HG03520 (cell line): ENCODE results near the gene PKNOX2.

Experiments used
- ATAC-seq: cut with Tn5 transposase; IDR thresholded peaks from one replicate; pipeline ENCODE4 v1.9.1; 2021; ENCODE audit warnings: mild to moderate bottlenecking, moderate library complexity; ENCODE audit not compliant: unreplicated experiment

PKNOX2 gene, protein sequence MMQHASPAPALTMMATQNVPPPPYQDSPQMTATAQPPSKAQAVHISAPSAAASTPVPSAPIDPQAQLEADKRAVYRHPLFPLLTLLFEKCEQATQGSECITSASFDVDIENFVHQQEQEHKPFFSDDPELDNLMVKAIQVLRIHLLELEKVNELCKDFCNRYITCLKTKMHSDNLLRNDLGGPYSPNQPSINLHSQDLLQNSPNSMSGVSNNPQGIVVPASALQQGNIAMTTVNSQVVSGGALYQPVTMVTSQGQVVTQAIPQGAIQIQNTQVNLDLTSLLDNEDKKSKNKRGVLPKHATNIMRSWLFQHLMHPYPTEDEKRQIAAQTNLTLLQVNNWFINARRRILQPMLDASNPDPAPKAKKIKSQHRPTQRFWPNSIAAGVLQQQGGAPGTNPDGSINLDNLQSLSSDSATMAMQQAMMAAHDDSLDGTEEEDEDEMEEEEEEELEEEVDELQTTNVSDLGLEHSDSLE

DNA sequence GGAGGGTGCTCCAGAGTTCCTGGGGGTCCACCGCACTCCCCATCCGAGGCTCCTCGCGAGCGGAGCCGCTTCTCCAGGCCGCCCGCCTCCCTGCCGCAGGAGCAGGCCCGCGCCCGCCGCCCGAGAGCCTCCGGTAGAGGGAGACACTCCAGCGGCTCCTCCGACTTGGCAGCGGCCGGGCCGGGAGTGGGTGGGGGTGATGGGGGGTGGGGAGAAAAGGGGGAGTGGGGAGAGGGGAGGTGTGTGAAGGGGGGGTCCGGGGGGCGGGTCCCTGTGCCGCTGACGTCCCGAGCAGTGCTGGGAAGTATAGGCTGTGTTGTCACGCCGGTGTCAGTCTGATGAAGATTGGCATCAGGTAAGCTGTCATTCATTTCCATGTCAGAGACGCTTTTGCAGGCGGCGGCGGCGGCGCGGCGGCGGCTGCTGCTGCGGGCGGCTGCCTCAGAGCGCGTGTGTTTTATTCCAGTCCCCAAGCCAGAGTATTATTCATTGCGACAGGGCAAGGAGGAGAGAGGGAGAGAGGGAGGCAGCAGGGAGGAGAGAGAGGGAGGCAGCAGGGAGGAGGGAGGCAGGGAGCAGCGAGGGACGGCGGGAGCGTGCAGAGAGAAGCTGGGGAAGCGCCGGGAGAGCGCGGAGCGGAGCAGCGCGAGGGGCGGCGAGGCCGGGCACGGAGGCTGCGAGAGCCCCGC lies at the start of gene PKNOX2:
TSS of gene PKNOX2 (plus strand) at position 330 of the 689 bp plus-strand sequence. CDS start 186,555 bp downstream, outside the sequence.
- ATAC-seq = peak; percentile 48

DNA sequence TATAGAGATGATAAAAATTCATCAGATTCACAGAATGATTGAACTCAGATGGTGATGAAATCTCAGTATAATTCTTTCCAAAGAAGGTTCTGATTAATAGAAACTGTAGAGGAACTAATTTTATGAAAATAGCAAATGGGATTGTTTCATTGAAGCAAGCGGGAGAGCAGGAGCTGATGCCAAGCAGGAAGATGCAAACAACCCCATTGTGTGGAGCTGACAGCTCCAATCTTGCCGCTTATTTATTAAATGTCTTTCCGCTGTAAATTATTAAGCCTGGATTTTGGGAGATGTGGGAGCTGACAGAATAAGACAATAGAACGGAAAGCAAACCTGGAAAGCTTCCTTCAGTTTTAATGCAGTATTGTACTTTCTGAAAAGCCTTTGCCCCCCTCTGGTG lies 47.1 kb upstream of the PKNOX2 start:
- ATAC-seq = no peak

DNA sequence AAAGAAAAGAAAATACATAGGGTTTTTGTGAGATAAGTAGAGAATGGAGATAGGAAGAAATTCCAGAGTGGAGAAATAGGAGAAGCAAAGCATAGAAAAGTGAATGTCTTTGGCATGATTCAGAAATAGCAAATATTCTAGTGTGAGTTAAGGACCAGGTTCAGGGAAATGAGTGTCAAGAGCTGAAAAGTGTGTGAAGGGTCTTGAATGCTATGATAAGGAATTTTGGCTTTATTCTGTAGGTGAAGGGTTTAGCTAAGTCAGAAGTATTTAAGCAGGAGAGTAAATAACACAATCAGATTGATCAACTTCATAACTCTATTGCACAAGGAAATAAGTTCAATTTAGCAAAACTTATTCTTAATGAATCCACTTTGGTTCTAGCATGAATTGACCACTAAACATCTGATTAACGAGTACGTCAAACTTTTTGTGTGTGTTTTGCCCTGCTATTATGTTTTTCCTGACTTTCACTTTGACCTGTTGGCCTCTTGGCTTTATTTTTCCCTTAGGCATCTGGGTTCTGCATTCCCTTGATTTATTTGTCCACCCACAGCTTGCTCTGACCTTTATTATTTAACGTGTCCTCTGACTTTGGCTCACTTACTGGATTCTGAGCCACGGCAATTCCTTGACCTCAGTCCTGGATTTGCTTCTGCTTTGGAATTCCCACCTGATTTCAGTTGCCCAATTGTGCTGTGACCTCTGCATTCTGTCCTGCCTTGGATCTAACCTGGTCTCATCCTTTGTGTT lies 41.2 kb upstream of the PKNOX2 start:
- ATAC-seq = no peak

DNA sequence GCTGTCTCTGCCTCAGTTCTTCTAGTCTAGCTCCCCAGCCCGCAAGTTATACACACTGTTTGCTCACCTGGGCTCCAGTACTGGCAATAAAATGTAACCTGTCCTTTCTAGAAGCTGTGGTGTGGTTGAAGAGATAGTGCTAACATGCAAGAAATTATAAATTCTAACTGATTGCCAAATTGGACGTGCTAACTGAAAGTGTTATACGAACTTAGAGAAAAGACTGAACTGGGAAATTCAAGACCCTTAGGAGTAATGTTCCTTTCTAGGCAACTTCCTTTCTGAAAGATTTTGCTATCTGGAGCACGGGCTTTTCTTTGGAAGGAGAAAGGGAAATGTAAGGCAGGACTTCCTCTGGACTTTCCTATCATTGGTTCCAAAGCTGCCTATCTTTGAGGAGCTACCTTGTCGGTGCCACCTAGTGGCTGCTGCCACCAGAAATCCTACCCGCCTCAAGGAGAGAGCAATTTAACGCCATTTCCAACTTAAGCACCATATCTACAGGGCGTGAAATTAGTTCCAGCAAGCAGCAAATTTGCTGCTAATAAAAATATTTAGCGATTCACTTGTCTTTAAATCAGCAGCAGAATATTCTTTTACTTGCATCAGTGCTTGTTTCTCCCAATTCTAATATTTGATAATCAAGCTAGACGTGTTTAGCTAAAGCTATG lies 40.5 kb upstream of the PKNOX2 start:
- no peak for ATAC-seq

DNA sequence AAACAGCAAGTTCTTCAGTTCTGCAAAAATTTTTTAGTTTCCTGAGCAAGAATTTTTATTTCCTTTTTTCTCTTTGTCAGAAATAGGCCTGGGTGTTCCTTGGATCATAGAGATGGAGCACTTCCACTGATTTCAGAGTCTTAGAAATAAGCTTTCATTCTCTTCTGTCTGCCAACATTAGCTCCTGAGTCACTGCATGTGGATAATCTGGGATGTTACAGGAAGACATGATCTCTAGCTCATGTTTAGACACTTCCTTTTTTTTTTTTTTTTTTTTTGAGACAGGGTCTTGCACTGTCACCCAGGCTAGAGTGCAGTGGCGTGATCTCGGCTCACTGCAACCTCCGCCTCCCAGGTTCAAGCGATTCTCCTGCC lies 39.9 kb upstream of the PKNOX2 start:
- ATAC-seq = no peak

DNA sequence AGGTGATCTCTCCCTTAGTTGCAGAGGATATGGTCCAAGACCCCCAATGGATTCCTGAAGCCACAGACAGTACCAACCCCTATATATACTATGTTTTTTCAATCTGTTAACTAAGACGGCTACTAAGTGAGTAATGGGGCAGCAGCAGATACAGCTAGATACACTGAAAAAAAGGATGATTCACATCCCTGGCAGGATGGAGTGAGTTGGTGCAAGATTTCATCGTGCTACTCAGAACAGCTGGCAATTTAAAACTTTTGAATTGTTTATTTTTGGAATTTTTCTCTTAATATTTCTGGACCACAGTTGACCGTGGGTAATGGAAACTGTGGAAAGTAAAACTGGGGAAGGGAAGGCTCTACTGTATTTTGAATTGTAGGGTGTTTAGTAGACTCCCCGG lies 36.1 kb upstream of the PKNOX2 start:
- no peak for ATAC-seq

DNA sequence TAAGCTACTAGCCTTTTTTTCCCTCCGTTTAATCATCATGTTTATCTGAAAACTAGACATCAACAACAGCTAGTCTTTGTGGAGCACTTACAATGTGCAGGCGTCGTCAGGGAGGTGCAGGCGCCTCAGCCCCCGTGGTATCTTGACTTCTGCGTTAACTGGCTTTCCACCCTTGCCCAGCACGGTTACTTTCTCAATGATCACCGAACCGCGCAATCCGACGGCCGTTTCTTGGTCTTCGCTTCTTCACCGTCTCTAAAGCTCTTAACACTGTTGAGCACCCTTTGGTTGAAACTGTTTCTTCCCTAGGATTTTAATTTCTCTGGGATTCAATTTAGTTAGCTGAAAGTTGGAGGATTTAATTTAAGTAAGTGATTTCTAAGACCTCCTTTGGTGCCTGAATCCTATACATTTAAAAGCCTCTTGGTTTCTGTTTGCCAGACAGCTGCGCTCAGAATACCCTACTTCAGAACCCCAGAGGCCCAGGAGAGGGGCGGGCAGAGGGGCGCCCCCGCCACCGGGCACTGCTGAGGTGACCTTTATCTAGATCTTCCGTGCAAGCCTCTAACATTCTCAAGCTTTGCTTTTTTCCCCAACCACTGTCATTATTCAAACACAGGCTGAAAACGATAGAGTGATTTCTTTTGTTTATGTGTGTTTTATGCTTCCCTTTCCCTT lies 35.1 kb upstream of the PKNOX2 start:
- no peak for ATAC-seq

DNA sequence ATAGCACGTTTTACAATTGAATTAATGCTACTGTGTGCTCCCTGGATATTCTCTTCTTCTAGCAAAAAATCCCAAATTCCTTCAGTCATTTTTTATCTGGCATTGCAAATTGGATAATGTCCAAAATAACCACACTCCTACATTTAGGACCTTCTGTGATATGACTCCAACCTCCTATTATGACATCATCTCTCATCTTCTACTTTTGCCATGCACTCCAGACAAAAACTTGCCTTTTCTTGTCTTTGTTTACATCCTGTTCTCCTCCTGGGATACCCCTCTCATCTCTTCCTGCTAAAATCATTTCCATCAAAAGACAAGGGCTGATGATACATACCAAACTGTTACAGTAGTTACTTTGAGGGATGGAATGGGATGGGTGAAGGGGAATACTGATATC lies 32.5 kb upstream of the PKNOX2 start:
- no peak for ATAC-seq

DNA sequence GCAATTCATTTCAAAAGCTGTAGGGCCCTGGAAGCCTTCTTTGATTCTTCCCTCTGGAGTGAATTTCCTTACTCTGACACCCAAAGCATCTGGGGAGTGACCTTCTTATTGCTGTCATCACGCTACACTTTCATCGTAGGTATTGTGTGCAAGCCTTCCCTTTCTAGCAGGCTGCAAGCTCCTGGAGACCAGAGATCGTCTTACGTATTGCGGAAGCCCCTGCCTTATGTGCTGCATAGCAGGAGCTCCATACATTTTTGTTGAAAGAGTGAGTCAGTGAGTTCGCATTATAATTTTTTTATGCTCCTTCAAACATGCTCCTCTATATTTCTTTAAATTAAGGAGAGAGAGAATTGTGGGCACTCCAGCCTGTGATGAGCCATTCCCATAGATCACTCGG lies 32.0 kb upstream of the PKNOX2 start:
- no peak for ATAC-seq

DNA sequence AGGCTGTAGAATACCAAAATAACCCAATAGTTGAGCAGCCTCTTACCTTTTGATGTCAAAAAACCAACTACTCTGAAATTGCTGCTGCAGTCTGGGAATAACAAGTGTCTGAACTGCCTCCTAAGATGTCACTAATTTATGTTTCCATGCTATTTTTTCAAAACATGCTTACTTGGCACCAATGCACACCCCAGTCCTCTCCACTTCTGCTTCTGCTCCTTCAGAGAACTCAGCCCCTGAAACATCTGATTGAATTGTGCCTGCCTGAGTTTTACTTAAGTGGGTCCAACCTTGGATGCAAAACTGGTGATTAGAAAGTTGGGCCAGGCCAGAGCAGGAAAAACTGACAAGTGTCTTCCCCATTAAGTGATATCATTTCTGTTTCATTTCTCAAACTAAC lies 28.6 kb upstream of the PKNOX2 start:
- ATAC-seq = no peak

DNA sequence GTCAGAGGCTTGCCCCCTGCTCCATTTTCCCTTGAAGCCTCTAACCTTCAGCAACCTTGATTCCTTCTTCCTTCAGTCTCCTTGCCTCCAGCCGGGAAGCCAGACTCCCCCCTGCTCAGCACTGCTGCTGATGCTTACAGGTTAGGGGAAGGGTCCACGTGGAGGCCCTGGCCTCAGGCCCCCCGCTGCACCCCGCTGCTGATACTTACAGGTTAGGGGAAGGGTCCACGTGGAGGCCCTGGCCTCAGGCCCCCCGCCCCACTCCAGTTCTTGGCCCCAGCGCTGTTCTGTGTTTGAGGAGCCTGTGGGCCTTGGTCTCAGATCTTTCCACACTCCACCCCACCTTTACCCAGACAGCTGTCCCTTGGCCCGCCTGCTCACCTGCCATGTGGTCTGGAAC lies 25.6 kb upstream of the PKNOX2 start:
- no peak for ATAC-seq

DNA sequence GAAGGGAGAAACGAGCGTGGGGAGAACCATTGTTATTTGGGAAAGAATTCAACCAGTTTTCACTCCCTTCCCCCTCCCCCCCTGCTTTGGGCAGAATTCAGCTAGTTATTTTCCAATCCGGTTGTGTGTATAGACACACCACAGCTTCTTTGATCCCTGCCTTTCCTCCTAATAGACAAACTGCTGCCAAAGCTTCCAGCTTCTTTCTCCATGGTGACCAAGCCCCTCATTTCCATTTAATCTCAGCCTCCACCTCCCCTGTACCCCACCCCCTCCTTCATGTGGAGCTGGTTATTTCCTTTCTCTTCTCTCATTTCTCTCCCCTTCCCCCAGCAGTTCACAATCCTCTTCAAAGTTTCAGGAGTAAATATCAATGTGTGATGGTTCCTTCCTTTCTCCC lies 24.8 kb upstream of the PKNOX2 start:
- no peak for ATAC-seq

DNA sequence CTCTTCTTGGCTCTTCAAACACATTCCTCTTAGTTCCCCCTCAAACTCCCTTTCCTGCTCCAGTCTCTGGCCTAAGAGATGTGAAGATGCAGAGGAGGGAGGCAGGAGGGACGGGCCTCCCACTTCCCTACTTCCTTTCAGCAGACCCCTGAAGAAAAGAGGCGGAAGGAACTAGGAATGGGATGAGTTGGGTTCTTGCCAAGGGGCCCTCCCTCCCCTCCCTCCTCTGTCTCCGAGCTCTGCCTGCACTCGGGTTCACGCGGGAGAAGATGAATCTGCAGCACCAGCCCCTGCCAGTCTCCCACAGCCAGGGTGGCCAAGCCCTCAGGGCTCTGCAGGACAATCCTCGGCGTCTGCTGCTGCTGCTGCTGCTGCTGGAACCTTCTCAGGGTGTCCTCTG lies 24.3 kb upstream of the PKNOX2 start:
- no peak for ATAC-seq

DNA sequence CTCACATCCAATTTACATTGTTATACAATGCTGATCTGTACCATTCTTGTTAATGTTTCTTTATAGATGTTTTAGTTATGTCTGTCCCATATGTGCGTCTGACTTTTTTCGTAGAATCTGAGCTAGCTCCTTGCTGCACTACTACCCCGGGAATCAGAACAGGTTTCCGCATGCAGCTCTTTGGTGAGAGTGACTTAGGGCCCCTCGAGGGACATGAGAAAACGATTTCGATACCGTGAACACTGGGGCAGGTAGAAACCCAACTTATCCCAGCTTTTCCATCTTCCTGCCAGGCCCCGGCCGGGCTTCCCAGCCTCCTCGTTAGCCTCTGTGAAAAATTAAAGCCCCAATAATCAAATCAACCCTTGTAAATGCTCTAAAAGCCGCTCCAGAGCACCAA lies 23.4 kb upstream of the PKNOX2 start:
- ATAC-seq = no peak

DNA sequence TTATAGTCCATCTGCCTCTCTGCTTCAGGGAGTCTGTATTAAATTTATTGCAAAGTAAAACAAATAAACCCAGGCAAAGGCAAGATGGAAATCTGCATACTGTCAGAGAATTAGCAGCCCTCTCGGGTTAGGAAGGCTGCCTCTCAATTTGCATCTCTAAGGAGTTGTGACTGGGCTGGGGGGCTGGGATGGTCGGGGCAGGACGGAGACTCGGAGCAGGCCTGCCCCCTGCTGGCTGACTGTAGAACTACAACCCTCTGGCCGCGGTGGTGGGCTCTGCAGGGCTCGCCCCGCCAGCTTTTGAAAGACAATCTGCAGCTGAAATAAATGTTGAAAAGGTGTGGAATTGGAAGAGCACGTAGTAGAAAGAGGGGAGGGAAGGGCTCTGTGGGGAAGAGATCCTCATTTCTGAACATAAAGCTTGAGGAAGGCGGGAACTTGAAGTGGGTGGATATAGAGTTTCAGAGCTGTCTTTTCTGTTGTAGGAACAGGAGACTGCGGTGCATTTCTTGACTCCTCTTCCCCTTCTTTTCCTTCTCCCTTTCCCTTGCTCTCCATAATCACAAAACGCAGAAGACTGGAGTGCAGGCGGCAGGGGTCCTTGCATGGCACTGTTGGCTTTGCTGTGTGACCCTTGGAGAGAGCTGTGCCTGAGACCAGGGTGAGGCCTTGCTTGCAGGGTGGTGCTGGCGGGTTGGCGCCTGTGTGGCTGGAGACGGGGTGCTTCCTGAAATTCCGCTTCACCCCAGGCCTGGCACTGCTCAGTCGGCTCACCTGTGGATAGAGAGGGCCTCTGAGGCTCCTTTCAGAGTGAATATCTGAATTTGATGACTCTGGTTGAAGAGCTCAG lies 22.6 kb upstream of the PKNOX2 start:
- peak; percentile 68 for ATAC-seq

DNA sequence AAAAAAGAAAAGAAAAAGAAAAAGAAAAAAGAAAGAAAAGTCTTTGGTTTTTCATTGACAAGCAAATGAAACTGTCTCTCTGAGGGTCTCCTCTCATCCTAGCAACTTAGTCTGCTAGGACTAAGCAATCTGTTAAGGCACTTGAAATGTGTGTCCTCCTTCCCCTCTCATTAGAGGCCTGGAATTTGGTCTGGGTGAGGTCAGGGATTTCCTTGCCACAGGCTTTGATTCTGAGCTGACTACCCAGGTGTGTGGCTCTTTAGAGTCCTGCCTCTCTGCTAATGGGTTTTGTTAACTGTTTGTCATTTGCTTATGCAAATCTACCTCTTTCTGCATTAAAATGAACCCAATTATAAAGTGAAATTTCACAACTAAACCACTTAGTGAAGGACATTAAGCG lies 18.3 kb upstream of the PKNOX2 start:
- no peak for ATAC-seq

DNA sequence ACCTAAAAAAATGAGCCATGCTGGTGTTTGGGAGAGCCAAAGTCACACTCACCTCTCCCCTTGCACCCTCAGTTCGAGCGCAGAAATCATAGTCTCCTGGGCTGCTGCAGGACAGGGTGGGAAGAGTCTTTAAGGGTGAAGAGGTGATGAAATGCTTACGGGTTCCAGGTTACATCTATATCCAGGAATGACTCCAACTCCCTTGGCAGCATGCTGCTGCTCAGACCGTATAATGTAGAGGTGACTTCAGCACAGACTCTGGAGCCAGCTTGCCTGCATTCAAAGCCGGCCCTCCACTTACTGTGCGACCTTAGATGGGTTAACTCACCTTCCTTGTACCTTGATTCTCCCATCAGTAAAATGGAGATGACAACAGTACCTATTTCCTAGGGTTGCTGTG lies 17.3 kb upstream of the PKNOX2 start:
- no peak for ATAC-seq

DNA sequence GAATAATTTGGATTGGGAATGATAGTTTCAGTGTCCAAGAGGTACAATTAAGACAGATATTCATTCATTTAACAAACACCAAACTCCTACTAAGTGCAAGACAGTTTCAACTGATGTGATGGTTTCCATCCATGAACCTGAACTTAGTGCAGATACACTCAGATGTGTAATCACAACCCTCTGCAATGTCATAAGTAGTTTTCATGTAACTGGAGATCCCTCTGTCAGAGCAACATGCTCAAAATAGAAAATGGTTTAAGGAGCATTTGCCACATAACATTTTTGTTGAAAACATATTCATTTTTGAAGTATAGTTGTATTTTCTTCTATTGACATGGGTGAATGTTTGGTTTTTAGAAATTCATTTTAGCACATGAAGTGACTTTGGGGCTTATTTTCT lies 16.5 kb upstream of the PKNOX2 start:
- ATAC-seq = no peak

DNA sequence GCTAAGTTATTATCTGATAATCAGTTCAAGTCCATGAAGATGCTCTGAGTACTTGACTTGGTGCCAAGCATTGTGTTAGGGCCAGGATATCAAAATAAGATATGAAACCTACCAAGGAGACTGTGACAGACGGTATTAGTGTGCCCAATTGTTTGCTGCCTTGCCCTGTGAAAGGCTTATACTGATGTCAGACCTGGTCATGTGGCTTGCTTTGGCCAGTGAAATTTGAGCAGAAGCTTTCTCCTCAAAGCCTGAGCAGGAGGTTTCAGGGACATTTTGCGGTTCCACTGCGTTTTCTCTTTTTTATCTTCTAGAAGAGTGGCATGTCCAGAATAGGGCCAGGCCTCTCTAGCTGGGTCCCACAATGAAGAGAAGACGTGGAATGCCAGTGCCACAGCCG lies 15.8 kb upstream of the PKNOX2 start:
- ATAC-seq = no peak

DNA sequence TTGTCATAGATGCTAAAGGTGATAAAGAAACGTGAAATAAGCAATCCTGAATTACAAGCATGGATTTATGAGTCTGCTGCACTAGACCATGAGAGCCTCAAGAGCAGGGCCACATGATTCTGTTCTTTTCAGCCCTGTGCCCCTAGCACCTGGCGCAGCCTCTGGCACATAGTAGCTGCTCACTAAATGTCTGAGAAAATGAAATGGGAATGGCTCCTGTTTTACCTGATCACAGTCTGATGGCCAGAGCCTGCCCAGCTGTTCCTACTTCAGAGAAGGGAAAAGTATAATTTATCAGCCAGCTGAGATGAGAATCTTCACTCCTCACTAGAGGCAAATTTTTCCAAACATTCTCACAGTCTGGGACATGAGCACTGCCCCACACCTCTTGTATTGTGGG lies 10.7 kb upstream of the PKNOX2 start:
- no peak for ATAC-seq
